Measurements from ENCODE around the gene KLKB1. TPM values are rescaled to one million over a fixed set of nuclear protein-coding genes. Genes with fewer than 3 reads are reported as not detected.

The KLKB1 gene
- total and polyA plus RNA-seq, 2 donors (not counting 1 experiment from before 2014, with no cell fraction given) = 0.44 to 1.0 TPM

GRCh38 chr4:186202490-186203140 is 24.7 kb upstream of the KLKB1 start:
- H3K4me3 ChIP-seq (ENCODE audit: control extremely low read depth in 1 of 5, extremely low read depth in 1 of 5, insufficient read depth in 1 of 5, low read depth in 2 of 5, low read length in 4 of 5) = no peak overlapping the region
- POLR2A ChIA-PET = interaction anchor here (1.2 kb wide), 1 partner anchor 11 kb away, joined by 3 read pairs; the partner anchor contains the start of gene CYP4V2
- no peak overlapping the region for H3K4me2 ChIP-seq (replicated peaks; ENCODE audit: low read depth, low read length, poor library complexity, severe bottlenecking)
- ATAC-seq (ENCODE audit: low read depth) (no peak), DNase-seq (no peak)
- WGBS (ENCODE audit: insufficient coverage) = 95% methylated on average over 8 of the region's 8 CpGs
- CTCF ChIA-PET = interaction anchor here (0.9 to 2.1 kb wide), 3 partner anchors 10 to 70 kb away, joined by 3 to 11 read pairs (median 7); partner anchors contain the start of gene CYP4V2
- no peak for TF ChIP-seq CTCF (IDR thresholded peaks at IDR 0.05)
- TF ChIP-seq EZH2 (IDR thresholded peaks at IDR 0.05; ENCODE audit: borderline replicate concordance, insufficient read depth, low read depth, low read length, poor library complexity, severe bottlenecking) = no peak
- H3K4me1 ChIP-seq (ENCODE audit: control insufficient read depth in 2 of 2, insufficient read depth in 2 of 2, low read length in 2 of 2) = peaks cover 0 to 4% of the 10 kb centered on the region in 2 donors
- intact Hi-C loops (cut with micrococcal nuclease) = no loop called here
- no peaks in the 10 kb centered on the region for H3K36me3 ChIP-seq (replicated peaks in 1 of 2; ENCODE audit: control extremely low read depth in 1 of 2, control insufficient read depth in 1 of 2, extremely low read depth in 1 of 2, insufficient read depth in 2 of 2, low read length in 1 of 2)
- H2AFZ ChIP-seq (ENCODE audit: insufficient read depth, low read depth, low read length, poor library complexity, severe bottlenecking) = no peak overlapping the region
- Mint-ChIP-seq H3K27me3 (no peaks in the 10 kb centered on the region), H3K4me1 (peaks cover 20% of the 10 kb centered on the region), H3K4me3 (no peak overlapping the region), H3K9me3 (ENCODE audit: insufficient read depth) (peaks cover 4% of the 10 kb centered on the region), H3K27ac (no peak overlapping the region)
- no peaks in the 10 kb centered on the region for H4K20me1 ChIP-seq (ENCODE audit: control insufficient read depth, insufficient read depth, low read length, poor library complexity, severe bottlenecking)
- H3K9ac ChIP-seq (ENCODE audit: low read length) = no peak overlapping the region
- H3K27me3 ChIP-seq (replicated peaks in 1 of 4; ENCODE audit: control extremely low read depth in 1 of 4, control insufficient read depth in 3 of 4, insufficient read depth in 4 of 4, low read length in 3 of 4) = no peaks in the 10 kb centered on the region
- H3K79me2 ChIP-seq (ENCODE audit: control insufficient read depth, insufficient read depth, low read length) = no peaks in the 10 kb centered on the region
- H3K27ac ChIP-seq (ENCODE audit: low read length in 2 of 2) = no peak overlapping the region
- no peaks in the 10 kb centered on the region for H3K9me3 ChIP-seq (ENCODE audit: control extremely low read depth in 1 of 3, control insufficient read depth in 2 of 3, insufficient read depth in 1 of 3, low read length in 2 of 3)

GRCh38 chr4:186203406-186203805 is 23.9 kb upstream of the KLKB1 start:
- CTCF ChIA-PET = interaction anchor here (2.1 kb wide), 1 partner anchor 11 kb away, joined by 7 read pairs; no protein-coding TSS in a partner anchor
- Histone ChIP-seq H3K9me3 (ENCODE audit: control extremely low read depth in 1 of 3, control insufficient read depth in 2 of 3, insufficient read depth in 1 of 3, low read length in 2 of 3) (no peaks in the 10 kb centered on the region), H3K79me2 (ENCODE audit: control insufficient read depth, insufficient read depth, low read length) (no peaks in the 10 kb centered on the region), H3K36me3 (replicated peaks in 1 of 2; ENCODE audit: control extremely low read depth in 1 of 2, control insufficient read depth in 1 of 2, extremely low read depth in 1 of 2, insufficient read depth in 2 of 2, low read length in 1 of 2) (no peaks in the 10 kb centered on the region), H4K20me1 (ENCODE audit: control insufficient read depth, insufficient read depth, low read length, poor library complexity, severe bottlenecking) (no peaks in the 10 kb centered on the region), H3K27me3 (replicated peaks in 1 of 4; ENCODE audit: control extremely low read depth in 1 of 4, control insufficient read depth in 3 of 4, insufficient read depth in 4 of 4, low read length in 3 of 4) (no peaks in the 10 kb centered on the region), H3K9ac (ENCODE audit: low read length) (no peak overlapping the region), H3K4me2 (replicated peaks; ENCODE audit: low read depth, low read length, poor library complexity, severe bottlenecking) (no peak overlapping the region), H3K4me1 (ENCODE audit: control insufficient read depth in 2 of 2, insufficient read depth in 2 of 2, low read length in 2 of 2) (peaks cover 0 to 4% of the 10 kb centered on the region in 2 donors), H2AFZ (ENCODE audit: insufficient read depth, low read depth, low read length, poor library complexity, severe bottlenecking) (no peak overlapping the region), H3K27ac (ENCODE audit: low read length in 2 of 2) (peak overlapping the region in 1 of 2 donors; percentile 43), H3K4me3 (ENCODE audit: control extremely low read depth in 1 of 5, extremely low read depth in 1 of 5, insufficient read depth in 1 of 5, low read depth in 2 of 5, low read length in 4 of 5) (no peak overlapping the region)
- H3K4me3 Mint-ChIP-seq = peak overlapping the region; percentile 83
- H3K27me3 Mint-ChIP-seq = no peaks in the 10 kb centered on the region
- intact Hi-C loops (cut with micrococcal nuclease) = no loop called here
- H3K4me1 Mint-ChIP-seq = peaks cover 20% of the 10 kb centered on the region
- WGBS (ENCODE audit: insufficient coverage) = 78% methylated on average over 11 of the region's 12 CpGs
- POLR2A ChIA-PET = no interaction called here
- H3K9me3 Mint-ChIP-seq (ENCODE audit: insufficient read depth) = peaks cover 4% of the 10 kb centered on the region
- ATAC-seq (ENCODE audit: low read depth) (no peak), DNase-seq (no peak)
- H3K27ac Mint-ChIP-seq = peak overlapping the region; percentile 32
- no peak for TF ChIP-seq EZH2 (IDR thresholded peaks at IDR 0.05; ENCODE audit: borderline replicate concordance, insufficient read depth, low read depth, low read length, poor library complexity, severe bottlenecking)
- TF ChIP-seq CTCF (IDR thresholded peaks at IDR 0.05) = no peak

Measured in B cell (primary cell).